AG20443 (cell line): ENCODE results near the gene DAD1.

Source experiments
- DNase-seq: peaks from one replicate; pipeline ENCODE4 v3.0.0; 2012; ENCODE audit warnings: low spot score, mixed read lengths

DAD1 gene

GRCh38 chr14:22515929-22516328, 73.1 kb downstream of the DAD1 start:
- DNase-seq, result no peak
